GM12878 (cell line): ENCODE data around the gene CCDC136. TPM values are rescaled to one million over a fixed set of nuclear protein-coding genes. Genes with fewer than 3 reads are reported as not detected.

Experiments
- ATAC-seq: fragments of 200-7000 bp; cut with Tn5 transposase; 3 replicates; pipeline ENCODE4 v1.9.1; 2020; ENCODE audit warnings: mild to moderate bottlenecking, moderate library complexity
- BruUV-seq: library from RNA; stranded (reverse); fragments of 400-500 nt; replicated peaks from 2 replicates; lab custom pipeline; 2021; lab: Mats Ljungman, UMichigan
- CTCF ChIA-PET: fragments of 300-600 bp; sonication (Branson Sonifier 250); formaldehyde crosslinking; extraction: SDS; loops from one replicate; lab custom pipeline; 2021; ENCODE audit warnings: inconsistent platforms; lab: Yijun Ruan, JAX
- POLR2A ChIA-PET: fragments of 350-600 bp; formaldehyde crosslinking; extraction: SDS; loops from one replicate; lab custom pipeline; 2021; ENCODE audit warnings: inconsistent platforms; lab: Charles Lee
- RAD21 ChIA-PET: fragments of 300-600 bp; sonication (Branson Sonifier 250); formaldehyde crosslinking; loops from one replicate; lab custom pipeline; 2023; ENCODE audit warnings: antibody characterized with exemption; ENCODE audit not compliant: unreplicated experiment; lab: Charles Lee
- SMC1A ChIA-PET: fragments of 300-600 bp; sonication (Branson Sonifier 250); formaldehyde crosslinking; loops from one replicate; lab custom pipeline; 2023; ENCODE audit not compliant: unreplicated experiment, uncharacterized antibody; lab: Charles Lee
- DNase-seq: peaks from one replicate; pipeline ENCODE4 v3.0.0-alpha.2; 2011; ENCODE audit warnings: low read depth, low spot score
- FAIRE-seq: peaks from 3 replicates; lab custom pipeline; 2011; peaks lifted over from hg19 to GRCh38; lab: Jason Lieb, UNC
- H2AFZ ChIP-seq: 2 replicates; pipeline ENCODE4 v1.6.0; 2011; ENCODE audit warnings: low read depth, low read length, control low read depth; ENCODE audit not compliant: control insufficient read depth
- H3K27ac ChIP-seq: 2 replicates; pipeline ENCODE4 v1.5.1; 2011; ENCODE audit warnings: control low read depth; ENCODE audit not compliant: control insufficient read depth, insufficient read depth
- H3K27me3 ChIP-seq, 2 experiments: replicated peaks in 1 of 2; 2 replicates each; pipeline versions ENCODE4 v1.6.0 to v1.6.1; 2011; ENCODE audit warnings: low read length in 1 of 2; ENCODE audit not compliant: control insufficient read depth in 2 of 2, insufficient read depth in 2 of 2
- H3K36me3 ChIP-seq, 2 experiments: 2 replicates each; pipeline ENCODE4 v1.5.1; 2011; ENCODE audit warnings: low read length in 1 of 2; ENCODE audit not compliant: control insufficient read depth in 2 of 2, insufficient read depth in 2 of 2
- H3K4me1 ChIP-seq: 2 replicates; pipeline ENCODE4 v1.6.1; 2011; ENCODE audit warnings: mild to moderate bottlenecking, low read length, moderate library complexity, mixed read lengths; ENCODE audit not compliant: control insufficient read depth, insufficient read depth
- H3K4me2 ChIP-seq: 2 replicates; pipeline ENCODE4 v1.6.0; 2011; ENCODE audit warnings: control low read depth; ENCODE audit not compliant: control insufficient read depth, insufficient read depth
- H3K4me3 ChIP-seq: fragments of 200-600 bp; sonication (generic); 2 replicates; pipeline ENCODE4 v1.5.1; 2016
- H3K79me2 ChIP-seq: 2 replicates; pipeline ENCODE4 v1.6.0; 2011; ENCODE audit warnings: low read length; ENCODE audit not compliant: control insufficient read depth, insufficient read depth
- H3K9ac ChIP-seq: 2 replicates; pipeline ENCODE4 v1.8.0; 2011; ENCODE audit warnings: low read length, control low read depth, mixed read lengths; ENCODE audit not compliant: control insufficient read depth, insufficient read depth
- H3K9me3 ChIP-seq: replicated peaks from 3 replicates; pipeline ENCODE4 v1.5.1; 2011; ENCODE audit warnings: mild to moderate bottlenecking, low read length; ENCODE audit not compliant: control insufficient read depth, insufficient read depth
- H4K20me1 ChIP-seq: 2 replicates; pipeline ENCODE4 v1.6.0; 2011; ENCODE audit not compliant: control insufficient read depth, insufficient read depth
- BACH1 ChIP-seq: fragments of 450-650 bp; IDR thresholded peaks from 2 replicates; pipeline ENCODE4 v1.6.1; 2017; ENCODE audit warnings: mild to moderate bottlenecking, borderline replicate concordance
- GABPA ChIP-seq: IDR thresholded peaks from 2 replicates; pipeline ENCODE4 v1.6.1; 2014; ENCODE audit warnings: antibody characterized with exemption, low read depth, mild to moderate bottlenecking, inconsistent platforms
- JUNB ChIP-seq: IDR thresholded peaks from 2 replicates; pipeline ENCODE4 v1.6.1; 2016; ENCODE audit warnings: antibody characterized with exemption, mild to moderate bottlenecking
- MTA2 ChIP-seq: fragments of 450-650 bp; IDR thresholded peaks from 2 replicates; pipeline ENCODE4 v1.6.1; 2016; ENCODE audit warnings: low read depth, mild to moderate bottlenecking, moderate library complexity
- POLR2A ChIP-seq: IDR thresholded peaks from 2 replicates; pipeline ENCODE4 v1.6.1; 2011; ENCODE audit warnings: low read depth, mild to moderate bottlenecking, low read length
- RUNX3 ChIP-seq: IDR thresholded peaks from 2 replicates; pipeline ENCODE4 v1.6.1; 2012; ENCODE audit warnings: low read length, inconsistent platforms
- SIX5 ChIP-seq: IDR thresholded peaks from 2 replicates; pipeline ENCODE4 v1.6.1; 2011; ENCODE audit warnings: mild to moderate bottlenecking, low read depth, low read length, moderate library complexity; ENCODE audit not compliant: severe bottlenecking
- STAT3 ChIP-seq: IDR thresholded peaks from 2 replicates; pipeline ENCODE4 v1.6.1; 2011; ENCODE audit warnings: low read depth, low read length, improper control_type of control experiment
- TCF12 ChIP-seq: IDR thresholded peaks from 2 replicates; pipeline ENCODE4 v1.6.1; 2011; ENCODE audit warnings: low read depth, mild to moderate bottlenecking, low read length
- USF1 ChIP-seq: IDR thresholded peaks from 2 replicates; pipeline ENCODE4 v1.6.1; 2011; ENCODE audit warnings: borderline replicate concordance, low read depth, mild to moderate bottlenecking, moderate library complexity, mixed read lengths, low read length; ENCODE audit not compliant: insufficient read depth; ENCODE audit errors: extremely low read length
- YBX1 ChIP-seq: fragments of 450-650 bp; IDR thresholded peaks from 2 replicates; pipeline ENCODE4 v1.6.1; 2016; ENCODE audit warnings: antibody characterized with exemption
- ZNF217 ChIP-seq: fragments of 450-650 bp; IDR thresholded peaks from 2 replicates; pipeline ENCODE4 v1.6.1; 2017; ENCODE audit warnings: antibody characterized with exemption, mild to moderate bottlenecking
- WGBS: methylation state at CpG from one replicate; pipeline ENCODE4 v1.1.6; 2016; ENCODE audit warnings: low lambda C conversion rate; ENCODE audit not compliant: insufficient replicate concordance, insufficient coverage; ENCODE audit errors: missing lambda C conversion rate; 5-methylcytosine and 5-hydroxymethylcytosine counted together
- in situ Hi-C: fragments of 300-500 bp; cut with MboI; formaldehyde crosslinking; loops from 9 replicates; pipeline ENCODE4 v1.14.3; 2018; ENCODE audit warnings: mixed read lengths
- intact Hi-C: fragments of 100-400 bp; cut with micrococcal nuclease; formaldehyde crosslinking; loops from one replicate; pipeline ENCODE4 v1.14.2; 2022; ENCODE audit not compliant: unreplicated experiment
- polyA plus RNA-seq, 11 experiments: library from polyadenylated mRNA; depleted of rRNA in 4 of 11; unstranded in 6 of 11; stranded (reverse) in 5 of 11; fragments of >200 nt; fragmentation: Nextera tagmentation in 4 of 11; fragmentation: Illumina TruSeq in 1 of 11; extraction: Ambion mirVana in 4 of 11; extraction: Trizol in 1 of 11; gene quantifications; 1 replicate in 1 of 11; 2 replicates in 10 of 11; pipeline versions ENCODE4 v1.2.1 to v1.2.3, GENCODE V29; 2011 to 2016; ENCODE audit warnings: inconsistent platforms in 2 of 11, missing spikeins in 2 of 11, low read depth in 1 of 11
- total RNA-seq, 4 experiments: library from RNA; depleted of rRNA in 3 of 4; stranded (reverse); fragments of >200 nt in 3 of 4; fragmentation: Illumina TruSeq in 1 of 4; extraction: Trizol in 1 of 4; gene quantifications; 2 replicates each; pipeline versions ENCODE4 v1.2.1 to v1.2.3, GENCODE V29; 2013 to 2021

Gene CCDC136
- total and polyA plus RNA-seq, 10 of the 15 experiments (the other 5 are each of a cell fraction or from before 2014, with no cell fraction given): 0.32 to 4.8 (median 1.5) TPM

- TF ChIP-seq BACH1 (no peak), POLR2A (no peak), GABPA (no peak), MTA2 (no peak), YBX1 (no peak), USF1 (no peak), ZNF217 (no peak), SIX5 (no peak), STAT3 (no peak), RUNX3 (no peak), JUNB (no peak), TCF12 (no peak)
- DNase-seq: no peak
- Histone ChIP-seq H2AFZ (no peak overlapping the region), H3K79me2 (no peaks in the 10 kb centered on the region), H3K36me3 (no peaks in the 10 kb centered on the region), H4K20me1 (no peaks in the 10 kb centered on the region), H3K9ac (no peak overlapping the region), H3K4me3 (no peak overlapping the region), H3K9me3 (no peaks in the 10 kb centered on the region), H3K4me1 (peaks cover 3% of the 10 kb centered on the region; the same call in 1 of the 2 replicates), H3K4me2 (no peak overlapping the region), H3K27ac (no peak overlapping the region), H3K27me3 (peaks cover 2% of the 10 kb centered on the region in 2 experiments; a peak in 2 of 4 replicates)
- RAD21 ChIA-PET: no interaction called here
- POLR2A ChIA-PET: interaction anchor here (0.5 kb wide), 1 partner anchor 301 kb away, joined by 4 read pairs; no protein-coding TSS in a partner anchor
- WGBS: 60% methylated on average over 10 of the region's 10 CpGs
- intact Hi-C loops (loop anchor here (5.0 kb wide), 2 partner anchors 90 to 300 kb away; no protein-coding TSS in a partner anchor), in situ Hi-C loops (no loop called here)
- SMC1A ChIA-PET: interaction anchor here (0.6 kb wide), 1 partner anchor 310 kb away, joined by 5 read pairs; no protein-coding TSS in a partner anchor
- no peak for ATAC-seq
- no TSS peak for BruUV-seq
- no peak for FAIRE-seq
- CTCF ChIA-PET: interaction anchor here (0.6 kb wide), 1 partner anchor 122 kb away, joined by 3 read pairs; no protein-coding TSS in a partner anchor
Measured at GRCh38 chr7:128792471-128793180, 858 bp downstream of the CCDC136 start.
